SK-N-SH treated with all-trans-retinoic acid at 6 μM for 48 hours (cell line): Measurements from ENCODE around the gene FOSL1.

Source experiments
- ATAC-seq: fragments of 200-7000 bp; cut with Tn5 transposase; 3 replicates; pipeline ENCODE4 v1.9.1; 2020; ENCODE audit warnings: mild to moderate bottlenecking, moderate library complexity
- ARNTL ChIP-seq: fragments of 450-650 bp; formaldehyde crosslinking; IDR thresholded peaks from 2 replicates; pipeline ENCODE4 v1.5.0; 2020; ENCODE audit warnings: low read depth, mild to moderate bottlenecking, moderate library complexity, borderline replicate concordance
- BACH2 ChIP-seq: fragments of 250-450 bp; sonication (Bioruptor Pico); IDR thresholded peaks from 2 replicates; pipeline ENCODE4 v1.9.0; 2021; ENCODE audit warnings: mild to moderate bottlenecking, borderline replicate concordance
- CSDC2 ChIP-seq: fragments of 250-450 bp; sonication (Bioruptor Pico); IDR thresholded peaks from 2 replicates; pipeline ENCODE4 v1.5.0; 2020; ENCODE audit warnings: mild to moderate bottlenecking, moderate library complexity
- ESRRG ChIP-seq: fragments of 250-450 bp; sonication (Bioruptor Pico); IDR thresholded peaks from 2 replicates; pipeline ENCODE4 v1.6.1; 2021; ENCODE audit warnings: mild to moderate bottlenecking
- GLIS3 ChIP-seq: fragments of 250-450 bp; sonication (Bioruptor Pico); IDR thresholded peaks from 2 replicates; pipeline ENCODE4 v1.5.0; 2020; ENCODE audit warnings: mild to moderate bottlenecking, moderate library complexity
- ISL1 ChIP-seq: fragments of 250-450 bp; sonication (Bioruptor Pico); IDR thresholded peaks from 2 replicates; pipeline ENCODE4 v2.1.2; 2022; ENCODE audit warnings: mild to moderate bottlenecking, moderate library complexity
- OSR1 ChIP-seq: fragments of 250-450 bp; sonication (Bioruptor Pico); IDR thresholded peaks from 2 replicates; pipeline ENCODE4 v1.8.0; 2022; ENCODE audit warnings: moderate library complexity, mild to moderate bottlenecking, inconsistent platforms
- PPARA ChIP-seq: fragments of 250-450 bp; sonication (Bioruptor Pico); IDR thresholded peaks from 2 replicates; pipeline ENCODE4 v1.5.0; 2020; ENCODE audit warnings: mild to moderate bottlenecking, borderline replicate concordance
- RARB ChIP-seq: fragments of 250-450 bp; sonication (Bioruptor Pico); IDR thresholded peaks from 2 replicates; pipeline ENCODE4 v1.8.0; 2021; ENCODE audit warnings: mild to moderate bottlenecking, moderate library complexity
- TCF4 ChIP-seq: fragments of 250-450 bp; sonication (Bioruptor Pico); IDR thresholded peaks from 2 replicates; pipeline ENCODE4 v1.8.0; 2021; ENCODE audit warnings: mild to moderate bottlenecking, moderate library complexity, borderline replicate concordance
- TOX ChIP-seq: fragments of 250-450 bp; sonication (Bioruptor Pico); IDR thresholded peaks from 2 replicates; pipeline ENCODE4 v1.8.0; 2021; ENCODE audit warnings: mild to moderate bottlenecking, moderate library complexity, borderline replicate concordance
- ZC3H10 ChIP-seq: fragments of 250-450 bp; sonication (Bioruptor Pico); IDR thresholded peaks from 2 replicates; pipeline ENCODE4 v1.5.1; 2021; ENCODE audit warnings: mild to moderate bottlenecking, moderate library complexity
- ZFP3 ChIP-seq: fragments of 250-450 bp; sonication (Bioruptor Pico); IDR thresholded peaks from 2 replicates; pipeline ENCODE4 v1.5.0; 2020; ENCODE audit warnings: mild to moderate bottlenecking, moderate library complexity
- ZFP30 ChIP-seq: fragments of 450-650 bp; formaldehyde crosslinking; IDR thresholded peaks from 2 replicates; pipeline ENCODE4 v1.5.0; 2022; ENCODE audit warnings: mild to moderate bottlenecking, moderate library complexity
- ZNF8 ChIP-seq: fragments of 450-650 bp; formaldehyde crosslinking; IDR thresholded peaks from 2 replicates; pipeline ENCODE4 v1.5.0; 2020; ENCODE audit warnings: mild to moderate bottlenecking, moderate library complexity
- TF ChIP-seq, protein P1 (sequence below): fragments of 250-450 bp; sonication (Bioruptor Pico); IDR thresholded peaks from 2 replicates; pipeline ENCODE4 v1.8.0; 2020; ENCODE audit warnings: mild to moderate bottlenecking, moderate library complexity, borderline replicate concordance
- TF ChIP-seq, protein P2 (sequence below): fragments of 250-450 bp; sonication (Bioruptor Pico); IDR thresholded peaks from 2 replicates; pipeline ENCODE4 v1.5.1; 2020; ENCODE audit warnings: low read depth, mild to moderate bottlenecking, moderate library complexity
- TF ChIP-seq, protein P3 (sequence below): fragments of 250-450 bp; sonication (Bioruptor Pico); IDR thresholded peaks from 2 replicates; pipeline ENCODE4 v1.5.1; 2021; ENCODE audit warnings: mild to moderate bottlenecking, moderate library complexity
- TF ChIP-seq, protein P4 (sequence below): fragments of 250-450 bp; sonication (Bioruptor Pico); IDR thresholded peaks from 2 replicates; pipeline ENCODE4 v1.5.0; 2020; ENCODE audit warnings: mild to moderate bottlenecking, moderate library complexity

The FOSL1 gene

DNA sequence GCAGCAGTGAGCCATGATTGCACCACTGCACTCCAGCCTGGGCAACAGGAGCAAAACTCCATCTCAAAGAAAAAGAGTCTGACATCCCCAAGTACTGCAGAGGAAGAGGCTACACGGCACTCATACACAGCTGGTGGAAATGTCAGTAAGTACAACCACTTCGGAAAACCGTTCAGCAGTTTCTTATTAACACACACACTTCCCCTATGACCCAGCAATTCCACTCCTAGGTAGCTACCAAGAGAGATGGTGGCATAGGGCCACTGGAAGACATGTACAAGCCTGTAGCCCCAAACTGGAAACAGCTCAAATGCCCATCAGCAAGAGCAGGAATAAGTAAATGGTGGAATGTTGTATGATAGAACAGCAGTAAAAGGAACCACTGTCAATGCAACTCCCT is 22.4 kb upstream of the FOSL1 start:
- no peak for TF ChIP-seq BACH2
- TF ChIP-seq, protein P1, sequence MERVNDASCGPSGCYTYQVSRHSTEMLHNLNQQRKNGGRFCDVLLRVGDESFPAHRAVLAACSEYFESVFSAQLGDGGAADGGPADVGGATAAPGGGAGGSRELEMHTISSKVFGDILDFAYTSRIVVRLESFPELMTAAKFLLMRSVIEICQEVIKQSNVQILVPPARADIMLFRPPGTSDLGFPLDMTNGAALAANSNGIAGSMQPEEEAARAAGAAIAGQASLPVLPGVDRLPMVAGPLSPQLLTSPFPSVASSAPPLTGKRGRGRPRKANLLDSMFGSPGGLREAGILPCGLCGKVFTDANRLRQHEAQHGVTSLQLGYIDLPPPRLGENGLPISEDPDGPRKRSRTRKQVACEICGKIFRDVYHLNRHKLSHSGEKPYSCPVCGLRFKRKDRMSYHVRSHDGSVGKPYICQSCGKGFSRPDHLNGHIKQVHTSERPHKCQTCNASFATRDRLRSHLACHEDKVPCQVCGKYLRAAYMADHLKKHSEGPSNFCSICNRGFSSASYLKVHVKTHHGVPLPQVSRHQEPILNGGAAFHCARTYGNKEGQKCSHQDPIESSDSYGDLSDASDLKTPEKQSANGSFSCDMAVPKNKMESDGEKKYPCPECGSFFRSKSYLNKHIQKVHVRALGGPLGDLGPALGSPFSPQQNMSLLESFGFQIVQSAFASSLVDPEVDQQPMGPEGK (CRISPR knock-in tag): no peak
- no peak for TF ChIP-seq TOX
- TF ChIP-seq, protein P2, sequence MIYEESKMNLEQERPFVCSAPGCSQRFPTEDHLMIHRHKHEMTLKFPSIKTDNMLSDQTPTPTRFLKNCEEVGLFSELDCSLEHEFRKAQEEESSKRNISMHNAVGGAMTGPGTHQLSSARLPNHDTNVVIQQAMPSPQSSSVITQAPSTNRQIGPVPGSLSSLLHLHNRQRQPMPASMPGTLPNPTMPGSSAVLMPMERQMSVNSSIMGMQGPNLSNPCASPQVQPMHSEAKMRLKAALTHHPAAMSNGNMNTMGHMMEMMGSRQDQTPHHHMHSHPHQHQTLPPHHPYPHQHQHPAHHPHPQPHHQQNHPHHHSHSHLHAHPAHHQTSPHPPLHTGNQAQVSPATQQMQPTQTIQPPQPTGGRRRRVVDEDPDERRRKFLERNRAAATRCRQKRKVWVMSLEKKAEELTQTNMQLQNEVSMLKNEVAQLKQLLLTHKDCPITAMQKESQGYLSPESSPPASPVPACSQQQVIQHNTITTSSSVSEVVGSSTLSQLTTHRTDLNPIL (CRISPR knock-in tag): no peak
- TF ChIP-seq PPARA (CRISPR knock-in tag): no peak
- TF ChIP-seq, protein P3, sequence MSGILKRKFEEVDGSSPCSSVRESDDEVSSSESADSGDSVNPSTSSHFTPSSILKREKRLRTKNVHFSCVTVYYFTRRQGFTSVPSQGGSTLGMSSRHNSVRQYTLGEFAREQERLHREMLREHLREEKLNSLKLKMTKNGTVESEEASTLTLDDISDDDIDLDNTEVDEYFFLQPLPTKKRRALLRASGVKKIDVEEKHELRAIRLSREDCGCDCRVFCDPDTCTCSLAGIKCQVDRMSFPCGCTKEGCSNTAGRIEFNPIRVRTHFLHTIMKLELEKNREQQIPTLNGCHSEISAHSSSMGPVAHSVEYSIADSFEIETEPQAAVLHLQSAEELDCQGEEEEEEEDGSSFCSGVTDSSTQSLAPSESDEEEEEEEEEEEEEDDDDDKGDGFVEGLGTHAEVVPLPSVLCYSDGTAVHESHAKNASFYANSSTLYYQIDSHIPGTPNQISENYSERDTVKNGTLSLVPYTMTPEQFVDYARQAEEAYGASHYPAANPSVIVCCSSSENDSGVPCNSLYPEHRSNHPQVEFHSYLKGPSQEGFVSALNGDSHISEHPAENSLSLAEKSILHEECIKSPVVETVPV (CRISPR knock-in tag): no peak
- TF ChIP-seq, protein P4, sequence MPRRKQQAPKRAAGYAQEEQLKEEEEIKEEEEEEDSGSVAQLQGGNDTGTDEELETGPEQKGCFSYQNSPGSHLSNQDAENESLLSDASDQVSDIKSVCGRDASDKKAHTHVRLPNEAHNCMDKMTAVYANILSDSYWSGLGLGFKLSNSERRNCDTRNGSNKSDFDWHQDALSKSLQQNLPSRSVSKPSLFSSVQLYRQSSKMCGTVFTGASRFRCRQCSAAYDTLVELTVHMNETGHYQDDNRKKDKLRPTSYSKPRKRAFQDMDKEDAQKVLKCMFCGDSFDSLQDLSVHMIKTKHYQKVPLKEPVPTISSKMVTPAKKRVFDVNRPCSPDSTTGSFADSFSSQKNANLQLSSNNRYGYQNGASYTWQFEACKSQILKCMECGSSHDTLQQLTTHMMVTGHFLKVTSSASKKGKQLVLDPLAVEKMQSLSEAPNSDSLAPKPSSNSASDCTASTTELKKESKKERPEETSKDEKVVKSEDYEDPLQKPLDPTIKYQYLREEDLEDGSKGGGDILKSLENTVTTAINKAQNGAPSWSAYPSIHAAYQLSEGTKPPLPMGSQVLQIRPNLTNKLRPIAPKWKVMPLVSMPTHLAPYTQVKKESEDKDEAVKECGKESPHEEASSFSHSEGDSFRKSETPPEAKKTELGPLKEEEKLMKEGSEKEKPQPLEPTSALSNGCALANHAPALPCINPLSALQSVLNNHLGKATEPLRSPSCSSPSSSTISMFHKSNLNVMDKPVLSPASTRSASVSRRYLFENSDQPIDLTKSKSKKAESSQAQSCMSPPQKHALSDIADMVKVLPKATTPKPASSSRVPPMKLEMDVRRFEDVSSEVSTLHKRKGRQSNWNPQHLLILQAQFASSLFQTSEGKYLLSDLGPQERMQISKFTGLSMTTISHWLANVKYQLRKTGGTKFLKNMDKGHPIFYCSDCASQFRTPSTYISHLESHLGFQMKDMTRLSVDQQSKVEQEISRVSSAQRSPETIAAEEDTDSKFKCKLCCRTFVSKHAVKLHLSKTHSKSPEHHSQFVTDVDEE (CRISPR knock-in tag): no peak
- TF ChIP-seq TCF4 (CRISPR knock-in tag): no peak
- ATAC-seq: no peak

DNA sequence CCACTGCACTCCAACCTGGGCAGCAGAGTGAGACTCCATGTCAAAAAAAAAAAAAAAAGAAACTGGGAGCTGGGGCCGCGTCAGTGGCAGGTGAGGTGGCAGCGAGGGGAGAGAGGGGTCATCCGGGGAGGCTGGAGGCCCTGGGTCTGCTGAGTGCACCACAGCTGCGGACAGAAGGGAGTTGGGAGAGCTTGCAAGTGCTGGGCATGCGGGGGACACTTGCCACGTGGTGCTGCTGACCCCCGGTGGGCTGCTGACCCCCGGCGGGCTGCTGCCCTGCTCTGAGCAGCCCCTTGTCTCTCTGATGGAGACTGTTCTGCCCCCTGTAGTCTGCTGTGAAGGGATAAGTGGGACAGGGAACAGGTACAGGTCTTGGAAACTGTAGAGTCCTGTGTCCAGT is 21.7 kb upstream of the FOSL1 start:
- no peak for ATAC-seq
- no peak for TF ChIP-seq CSDC2
- no peak for TF ChIP-seq ISL1 (CRISPR knock-in tag)
- TF ChIP-seq OSR1 (CRISPR knock-in tag): no peak
- TF ChIP-seq, protein P4 (CRISPR knock-in tag): no peak
- no peak for TF ChIP-seq PPARA (CRISPR knock-in tag)
- no peak for TF ChIP-seq ZNF8 (CRISPR knock-in tag)
- TF ChIP-seq ZFP3: no peak
- TF ChIP-seq, protein P3 (CRISPR knock-in tag): no peak
- no peak for TF ChIP-seq ARNTL
- TF ChIP-seq ESRRG (CRISPR knock-in tag): no peak
- no peak for TF ChIP-seq GLIS3
- no peak for TF ChIP-seq BACH2
- TF ChIP-seq ZFP30 (CRISPR knock-in tag): no peak
- TF ChIP-seq RARB (CRISPR knock-in tag): no peak

DNA sequence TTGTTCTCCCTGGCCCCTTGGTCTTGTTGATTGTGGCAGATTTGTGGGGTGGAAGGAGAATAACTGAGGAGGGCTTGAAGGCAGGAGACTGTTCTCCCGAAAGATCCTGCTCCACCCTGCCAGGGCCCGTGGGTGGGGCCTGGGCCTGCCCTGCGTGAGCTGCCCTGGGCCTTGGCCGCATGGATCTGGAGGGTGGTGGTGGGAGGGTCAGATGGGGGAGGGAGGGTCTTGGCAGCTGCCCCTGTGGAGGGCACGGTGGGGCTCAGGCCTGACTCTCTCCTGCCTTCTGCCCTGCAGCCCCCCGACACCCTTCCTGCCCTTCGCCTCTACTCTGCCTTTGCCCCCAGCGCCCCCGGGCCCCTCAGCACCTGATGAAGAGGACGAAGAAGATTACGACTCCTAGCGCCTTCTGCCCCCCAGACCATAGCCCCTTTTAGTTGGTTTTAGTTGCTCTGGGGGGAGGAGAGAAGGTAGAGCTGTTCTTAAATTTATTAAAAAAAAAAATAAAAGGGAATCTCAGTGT is 20.9 kb upstream of the FOSL1 start:
- no peak for TF ChIP-seq ZC3H10 (CRISPR knock-in tag)
- TF ChIP-seq, protein P1 (CRISPR knock-in tag): no peak
- TF ChIP-seq ZFP30 (CRISPR knock-in tag): no peak
- TF ChIP-seq, all 23 proteins: peak for 0
- no peak for ATAC-seq
